ENCODE measurements around the gene CYP46A1. TPM values are rescaled to one million over a fixed set of nuclear protein-coding genes. Genes with fewer than 3 reads are reported as not detected.

CYP46A1 gene
- total and polyA plus RNA-seq, 3 donors from 2014 or later, result 2.5 to 4.6 (median 4.2) TPM

GRCh38 chr14:99749763-99750715, 65.9 kb downstream of the CYP46A1 start:
- 45 to 61% methylated on average over 22 to 23 of the region's 23 CpGs for WGBS, 2 donors
- Histone ChIP-seq H3K36me3 (ENCODE audit: low read depth, missing control alignments) (no peaks in the 10 kb centered on the region), H3K4me3 (no peak overlapping the region), H3K27me3 (no peaks in the 10 kb centered on the region), H3K9me3 (no peaks in the 10 kb centered on the region), H3K4me1 (peaks cover 23% of the 10 kb centered on the region), H3K27ac (no peak overlapping the region)
- TF ChIP-seq CTCF (IDR thresholded peaks at IDR 0.05) (no peak), POLR2A (IDR thresholded peaks at IDR 0.05) (no peak)
- peak; percentile 68 for DNase-seq
- intact Hi-C loops (cut with DNase I; ENCODE audit: low total_unique reads), result no loop called here

- 84 to 89% methylated on average over 8 to 11 of the region's 11 CpGs for WGBS, 2 donors
- Histone ChIP-seq H3K4me1 (peaks cover 26% of the 10 kb centered on the region), H3K9me3 (no peaks in the 10 kb centered on the region), H3K36me3 (ENCODE audit: low read depth, missing control alignments) (no peaks in the 10 kb centered on the region), H3K4me3 (no peak overlapping the region), H3K27me3 (no peaks in the 10 kb centered on the region), H3K27ac (no peak overlapping the region)
- TF ChIP-seq CTCF (IDR thresholded peaks at IDR 0.05) (no peak), POLR2A (IDR thresholded peaks at IDR 0.05) (no peak)
- intact Hi-C loops (cut with DNase I; ENCODE audit: low total_unique reads), result no loop called here
- DNase-seq, result no peak
Measured at GRCh38 chr14:99750746-99751450, 66.8 kb downstream of the CYP46A1 start.

- DNase-seq, result no peak
- Histone ChIP-seq H3K27me3 (no peaks in the 10 kb centered on the region), H3K27ac (peak overlapping the region in 1 of 2 donors; percentile 30), H3K9me3 (no peaks in the 10 kb centered on the region), H3K4me3 (no peak overlapping the region), H3K4me1 (peaks cover 24% of the 10 kb centered on the region), H3K36me3 (ENCODE audit: low read depth, missing control alignments) (no peaks in the 10 kb centered on the region)
- WGBS, 2 donors, result 57 to 68% methylated on average over 25 of the region's 25 CpGs
- intact Hi-C loops (cut with DNase I; ENCODE audit: low total_unique reads), result no loop called here
- TF ChIP-seq CTCF (IDR thresholded peaks at IDR 0.05) (no peak), POLR2A (IDR thresholded peaks at IDR 0.05) (no peak)
Measured at GRCh38 chr14:99751539-99752485, 67.7 kb downstream of the CYP46A1 start.

GRCh38 chr14:99752486-99753121, 68.5 kb downstream of the CYP46A1 start:
- Histone ChIP-seq H3K9me3 (no peaks in the 10 kb centered on the region), H3K4me1 (peaks cover 24% of the 10 kb centered on the region), H3K27me3 (no peaks in the 10 kb centered on the region), H3K4me3 (no peak overlapping the region), H3K36me3 (ENCODE audit: low read depth, missing control alignments) (no peaks in the 10 kb centered on the region), H3K27ac (peak overlapping the region in 1 of 2 donors; percentile 30)
- WGBS, 2 donors, result 37 to 52% methylated on average over 7 to 9 of the region's 9 CpGs
- intact Hi-C loops (cut with DNase I; ENCODE audit: low total_unique reads), result no loop called here
- DNase-seq, result no peak
- TF ChIP-seq POLR2A (IDR thresholded peaks at IDR 0.05), result no peak
- no peak for TF ChIP-seq CTCF (IDR thresholded peaks at IDR 0.05)
